GM18520 (cell line): ENCODE data around the gene FAM228B.
"Not testable (repeated sequence)": the region's sequence is repeated elsewhere in the genome, so short reads cannot be mapped to it uniquely, and the experiment has no call there.

Experiments
- ATAC-seq: cut with Tn5 transposase; IDR thresholded peaks from one replicate; pipeline ENCODE4 v1.9.1; 2021; ENCODE audit not compliant: unreplicated experiment

The FAM228B gene

GRCh38 chr2:24153478-24153877 lies 30.2 kb downstream of the FAM228B start:
- ATAC-seq = no peak

DNA sequence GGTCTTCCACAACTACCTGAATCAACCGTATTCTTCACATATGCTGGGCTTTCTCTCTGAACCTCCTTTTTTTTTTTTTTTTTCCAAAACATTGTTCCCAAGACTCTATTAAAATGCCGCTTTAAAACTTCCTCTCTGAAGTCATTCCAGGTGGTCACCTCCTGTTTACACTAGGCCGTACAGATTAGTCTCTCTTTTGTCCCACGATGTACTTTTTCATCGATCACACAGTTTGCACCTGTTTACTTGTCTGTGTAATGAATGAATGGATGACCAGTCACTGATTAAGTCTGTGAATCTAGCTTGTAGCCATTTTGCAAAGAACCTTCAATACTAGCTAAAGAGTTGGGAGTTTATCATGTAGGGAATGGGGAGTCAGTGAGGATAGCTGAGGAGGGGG lies 34.9 kb downstream of the FAM228B start:
- no peak for ATAC-seq

DNA sequence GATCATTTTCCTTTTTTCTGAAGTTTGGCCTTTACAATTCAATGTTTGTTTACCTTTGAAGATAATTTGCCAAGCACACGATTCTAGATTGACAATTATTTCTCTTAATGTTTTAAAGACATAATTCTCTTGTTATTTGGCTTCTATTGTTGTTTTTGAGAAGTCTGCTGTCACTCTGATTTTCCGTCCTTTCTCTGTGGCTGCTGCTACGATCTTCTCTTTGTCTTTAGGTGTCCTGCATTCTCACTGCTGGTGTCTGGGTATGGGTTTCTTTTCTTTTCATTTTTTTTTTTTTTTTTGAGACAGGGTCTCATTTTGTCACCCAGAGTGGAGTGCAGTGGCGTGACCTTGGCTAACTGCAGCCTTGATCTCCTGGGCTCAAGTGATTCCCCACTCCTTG lies 36.4 kb downstream of the FAM228B start:
- no peak for ATAC-seq

DNA sequence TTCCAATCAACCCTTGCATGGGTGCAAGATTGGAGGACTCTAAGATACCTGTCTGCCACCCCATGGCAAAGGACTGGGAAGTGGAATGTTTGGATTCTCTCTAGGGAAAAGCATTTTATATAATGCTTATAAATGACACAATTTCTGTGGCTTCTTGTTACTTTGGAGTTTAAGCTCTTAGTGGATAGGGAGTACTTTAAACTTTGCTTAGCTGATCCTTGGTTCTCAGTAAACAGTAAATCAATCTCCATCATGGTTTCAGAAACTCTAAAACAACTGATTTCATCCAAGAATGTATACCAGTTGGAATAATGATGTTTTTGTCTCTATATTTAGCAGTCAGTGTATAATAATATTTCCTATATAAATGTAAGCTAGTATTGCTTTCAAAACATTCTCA lies 37.5 kb downstream of the FAM228B start:
- ATAC-seq = no peak

- ATAC-seq = no peak
These were observed 39.2 kb downstream of the FAM228B start for GRCh38 chr2:24162494-24162893.

- ATAC-seq = no peak
These were observed 39.9 kb downstream of the FAM228B start for GRCh38 chr2:24163186-24163585.

- no peak for ATAC-seq
These were observed 40.3 kb downstream of the FAM228B start for GRCh38 chr2:24163601-24164000.

DNA sequence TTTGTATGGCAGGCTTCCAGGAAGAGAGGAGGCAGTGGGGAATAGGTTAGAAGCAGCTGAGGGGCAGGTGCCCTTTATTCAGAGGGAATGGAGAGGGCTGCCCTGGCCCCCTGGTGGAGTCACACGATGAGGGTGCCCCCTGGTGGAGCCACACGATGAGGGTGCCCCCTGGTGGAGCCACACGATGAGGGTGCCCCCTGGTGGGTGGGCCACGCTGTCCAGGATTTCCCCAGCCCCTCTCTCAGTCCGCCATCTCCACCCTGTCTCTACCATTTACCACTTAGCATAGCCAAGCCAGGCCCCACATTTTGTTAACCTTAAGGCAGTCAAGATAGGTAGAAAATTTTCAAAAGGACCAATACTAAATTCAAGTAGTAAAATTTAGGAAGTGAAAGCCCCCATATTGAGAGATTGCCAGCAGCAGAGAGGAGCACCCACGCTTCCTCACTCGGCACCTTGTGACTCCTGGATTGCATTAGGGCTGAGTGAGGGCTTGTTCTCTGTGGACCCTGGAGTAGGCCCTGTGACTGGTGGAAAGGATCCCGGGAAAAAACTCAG lies 41.2 kb downstream of the FAM228B start:
- no peak for ATAC-seq

DNA sequence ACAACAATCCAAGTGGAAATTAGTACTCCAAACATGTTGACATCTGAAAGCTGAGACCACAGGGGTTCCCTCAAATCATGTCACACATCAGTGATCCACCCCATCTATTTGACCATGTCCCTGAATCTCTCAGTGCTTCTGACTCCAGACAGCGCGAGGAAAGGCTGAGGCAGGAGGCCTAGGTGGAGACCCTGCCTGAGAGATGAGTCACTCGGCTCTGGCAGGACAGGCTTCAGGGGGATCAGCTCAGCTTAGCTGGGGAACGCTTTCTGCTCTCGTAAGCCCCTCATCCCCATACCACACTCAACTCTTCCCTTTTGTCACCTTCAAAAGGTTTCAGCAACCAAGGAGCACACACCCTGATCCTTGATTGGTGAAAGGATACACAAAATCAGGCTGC lies 45.8 kb downstream of the FAM228B start:
- ATAC-seq = no peak

- no peak for ATAC-seq
These were observed 51.6 kb downstream of the FAM228B start, which contains the start of gene FAM228A for GRCh38 chr2:24174851-24175277. TSS of gene FAM228A (plus strand) at chr2:24175053. CDS start at chr2:24175481, 428 bp downstream.

GRCh38 chr2:24175631-24176187 lies 52.4 kb downstream of the FAM228B start:
- ATAC-seq = no peak

DNA sequence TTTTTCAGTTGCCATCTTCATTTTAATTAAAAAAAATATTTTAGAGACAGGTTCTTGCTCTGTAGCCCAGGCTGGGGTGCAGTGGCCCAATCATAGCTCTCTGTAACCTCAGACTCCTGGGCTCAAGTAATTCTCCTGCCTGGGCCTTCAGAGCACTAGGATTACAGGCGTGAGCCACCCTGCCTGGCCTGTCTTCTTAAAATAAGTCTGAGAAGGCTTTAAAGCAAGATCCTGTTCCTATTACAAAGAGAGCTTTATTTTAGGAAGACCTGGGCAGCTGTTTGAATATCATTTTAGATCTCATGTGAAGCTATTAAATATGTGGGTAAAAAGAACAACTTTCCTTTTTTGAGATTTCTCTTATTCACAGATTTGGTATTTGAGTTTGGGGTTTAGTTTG lies 53.1 kb downstream of the FAM228B start:
- no peak for ATAC-seq

- ATAC-seq = no peak
These were observed 56.4 kb downstream of the FAM228B start for GRCh38 chr2:24179683-24180082.

DNA sequence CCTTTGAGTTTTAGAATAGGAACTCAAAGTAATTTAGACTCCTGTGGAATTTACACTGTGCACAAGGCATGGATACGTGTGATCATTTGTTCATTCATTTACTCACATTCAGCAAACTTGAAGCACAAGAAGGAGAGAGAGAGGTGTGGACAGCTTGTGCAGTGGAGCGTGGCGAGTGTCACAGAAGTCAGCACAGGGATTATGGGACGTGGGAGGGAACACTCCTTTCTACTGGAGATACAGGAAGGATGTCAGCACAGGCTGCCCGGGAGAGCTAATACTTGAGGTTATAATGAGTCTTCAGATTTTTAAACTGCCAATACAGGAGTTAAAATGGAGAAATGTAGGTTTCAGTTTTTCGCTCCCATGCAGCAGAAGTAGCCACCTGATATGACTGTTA lies 58.6 kb downstream of the FAM228B start:
- no peak for ATAC-seq

DNA sequence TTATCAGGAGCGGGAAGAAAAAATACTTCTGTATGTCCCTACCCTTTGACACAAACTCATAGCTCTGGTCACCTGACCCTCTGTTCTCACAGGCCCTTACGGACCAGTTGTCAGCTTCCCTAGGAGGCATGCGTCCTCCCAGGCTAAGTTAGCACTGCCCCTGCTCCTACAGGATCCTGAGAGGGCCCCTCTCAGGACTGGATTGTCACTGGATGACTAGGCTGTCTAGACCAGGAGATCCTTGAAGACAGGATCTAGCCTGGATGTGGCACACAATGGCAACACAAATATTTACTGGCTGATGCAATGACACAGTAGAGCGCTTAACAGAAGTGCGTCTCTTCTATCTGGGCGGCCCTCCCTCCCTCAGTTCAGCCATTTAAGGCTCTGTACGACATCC lies 59.2 kb downstream of the FAM228B start:
- no peak for ATAC-seq

DNA sequence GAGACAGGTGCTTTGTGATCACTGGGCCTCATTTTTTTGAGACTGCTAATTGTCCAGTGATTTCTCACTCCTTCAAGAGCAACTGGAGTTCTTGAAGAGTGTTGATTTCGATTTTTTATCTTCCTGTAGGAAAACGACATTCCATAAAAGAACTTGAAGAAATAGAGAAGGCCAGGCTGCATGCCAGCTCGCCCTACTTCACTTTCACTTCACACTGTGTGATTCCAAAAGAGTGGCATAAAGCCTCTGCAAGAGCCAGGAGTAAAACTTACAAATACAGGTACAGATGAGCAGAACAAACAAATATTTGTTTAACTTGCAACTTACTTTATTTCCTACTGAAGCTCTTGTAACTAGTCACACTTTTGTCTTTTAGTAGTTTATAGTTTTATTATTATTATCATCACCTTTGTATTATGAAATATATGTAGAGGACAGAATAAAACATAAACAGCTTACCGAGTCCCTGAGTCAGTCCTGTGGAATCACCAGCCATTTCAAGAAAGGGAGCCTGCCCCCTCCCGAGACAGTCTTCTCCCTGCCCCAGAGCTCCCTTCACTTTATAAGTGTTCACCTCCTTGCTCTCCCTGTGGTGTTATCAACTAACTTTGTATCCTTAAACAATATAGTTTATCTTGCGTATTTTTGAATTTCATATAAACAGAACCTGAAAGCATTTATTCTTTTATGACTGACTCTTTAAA lies 60.2 kb downstream of the FAM228B start:
- ATAC-seq = no peak

DNA sequence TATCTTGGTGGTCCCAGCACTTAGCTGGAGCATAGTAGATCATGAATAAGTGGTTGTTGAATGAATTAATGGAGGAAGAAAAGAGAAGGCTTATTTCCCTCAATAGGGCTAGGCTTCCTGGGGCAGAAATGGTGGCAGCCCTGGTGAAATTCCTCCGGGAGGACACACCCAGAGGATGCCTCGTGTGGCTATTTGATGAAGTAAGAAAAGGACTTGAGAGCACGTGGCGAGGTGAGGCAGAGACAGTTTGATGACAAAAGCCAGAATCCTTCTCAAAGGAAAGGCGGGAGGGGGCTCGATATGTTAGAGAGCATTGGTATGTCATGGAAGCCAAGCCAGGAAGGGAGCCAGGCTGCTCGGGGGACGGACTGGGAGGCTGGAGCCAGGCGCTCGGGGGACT lies 66.3 kb downstream of the FAM228B start:
- ATAC-seq = no peak

DNA sequence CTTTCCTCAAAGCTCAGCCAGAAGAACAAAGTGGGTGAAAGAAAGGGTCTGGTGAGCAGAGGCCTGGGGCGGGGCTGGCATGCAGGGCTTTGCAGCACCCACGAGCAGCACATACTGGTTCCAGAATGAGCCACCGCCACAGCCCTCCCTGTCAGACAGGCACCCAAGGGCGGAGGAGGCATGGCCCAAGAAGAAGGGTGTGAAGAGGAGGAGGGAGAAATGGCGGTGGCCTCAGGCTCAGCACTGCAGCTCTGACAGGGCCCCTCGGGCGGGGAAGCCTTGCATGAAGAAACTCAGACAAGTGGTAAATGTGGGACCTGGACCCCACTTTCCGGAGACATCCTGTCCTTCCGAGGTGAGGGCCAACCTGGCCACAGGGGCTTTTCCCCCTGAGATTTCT lies 67.2 kb downstream of the FAM228B start:
- ATAC-seq = no peak

GRCh38 chr2:24191156-24191555 lies 67.9 kb downstream of the FAM228B start:
- ATAC-seq = no peak

- ATAC-seq = no peak
These were observed 68.6 kb downstream of the FAM228B start for GRCh38 chr2:24191848-24192247.

DNA sequence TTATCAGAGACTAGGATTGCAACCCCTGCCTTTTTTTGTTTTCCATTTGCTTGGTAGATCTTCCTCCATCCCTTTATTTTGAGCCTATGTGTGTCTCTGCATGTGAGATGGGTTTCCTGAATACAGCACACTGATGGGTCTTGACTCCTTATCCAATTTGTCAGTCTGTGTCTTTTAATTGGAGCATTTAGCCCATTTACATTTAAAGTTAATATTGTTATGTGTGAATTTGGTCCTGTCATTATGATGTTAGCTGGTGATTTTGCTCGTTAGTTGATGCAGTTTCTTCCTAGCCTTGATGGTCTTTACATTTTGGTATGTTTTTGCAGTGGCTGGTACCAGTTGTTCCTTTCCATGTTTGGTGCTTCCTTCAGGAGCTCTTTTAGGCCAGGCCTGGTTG lies 73.9 kb downstream of the FAM228B start:
- ATAC-seq = not testable (repeated sequence)

GRCh38 chr2:24199968-24200590 lies 76.8 kb downstream of the FAM228B start:
- no peak for ATAC-seq
